GM21825 (cell line): ENCODE data around the gene PRCC.
"Not testable (repeated sequence)": the region's sequence is repeated elsewhere in the genome, so short reads cannot be mapped to it uniquely, and the experiment has no call there.

ENCODE experiments used
- ATAC-seq: cut with Tn5 transposase; IDR thresholded peaks from one replicate; pipeline ENCODE4 v1.9.1; 2021; ENCODE audit warnings: mild to moderate bottlenecking, moderate library complexity; ENCODE audit not compliant: unreplicated experiment

Gene PRCC

DNA sequence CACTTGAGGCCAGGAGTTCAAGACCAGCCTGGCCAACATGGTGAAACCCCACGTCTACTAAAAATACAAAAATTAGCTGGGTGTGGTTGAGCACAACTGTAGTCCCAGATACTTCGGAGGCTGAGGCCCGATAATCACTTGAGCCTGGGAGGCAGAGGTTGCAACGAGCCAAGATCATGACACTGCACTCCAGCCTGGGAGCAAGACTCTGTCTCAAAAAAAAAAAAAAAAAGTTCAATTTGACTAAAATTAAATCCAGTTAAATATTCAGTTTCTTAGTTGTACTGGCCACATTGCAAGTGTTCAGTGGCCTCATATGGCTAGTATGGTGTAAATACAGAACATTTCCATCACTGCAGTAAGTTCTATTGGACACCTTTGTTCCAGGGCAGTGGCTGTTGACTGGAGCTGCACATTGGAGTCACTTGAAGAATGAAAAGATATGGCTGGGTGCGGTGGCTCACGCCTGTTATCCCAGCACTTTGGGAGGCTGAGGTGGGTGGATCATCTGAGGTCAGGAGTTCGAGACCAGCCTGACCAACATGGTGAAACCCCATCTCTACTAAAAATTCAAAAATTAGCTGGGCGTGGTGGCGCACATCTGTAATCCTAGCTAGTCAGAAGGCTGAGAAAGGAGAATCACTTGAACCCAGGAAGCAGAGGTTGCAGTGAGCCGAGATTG is 9.6 kb upstream of the PRCC start:
- ATAC-seq = not testable (repeated sequence)

DNA sequence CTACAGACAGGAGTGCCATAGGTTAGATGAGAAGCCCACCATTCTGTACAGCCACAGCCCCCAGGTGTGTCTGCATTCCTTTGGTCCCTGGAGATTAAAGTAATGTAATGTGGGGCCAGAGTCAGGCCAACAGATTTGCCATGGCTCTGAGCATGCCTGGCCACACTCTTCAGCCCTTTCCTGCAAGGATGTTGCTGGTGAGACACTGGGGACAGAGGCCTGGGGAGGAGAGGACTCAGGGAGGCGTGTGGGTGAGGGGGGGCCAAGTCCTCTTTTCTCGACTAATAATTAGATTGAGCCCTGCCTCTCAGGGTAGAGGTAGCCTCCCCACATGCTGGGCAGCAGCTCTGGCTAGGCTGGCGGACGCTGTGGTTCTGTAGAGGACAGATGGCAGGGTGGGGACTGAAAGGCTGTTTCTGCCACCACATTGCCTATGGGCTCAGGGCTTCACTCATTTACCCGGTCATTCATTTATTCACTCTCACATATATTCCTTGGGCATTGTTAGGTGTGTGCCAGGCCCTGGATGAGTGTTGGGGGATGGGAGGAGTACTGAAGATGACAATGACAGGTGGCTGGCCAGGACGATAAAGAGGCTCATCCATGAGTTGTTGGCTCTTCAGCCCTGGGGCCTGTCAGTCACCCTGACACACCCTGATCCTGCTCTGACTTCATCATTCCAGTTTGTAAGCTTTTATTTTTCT is 7.1 kb upstream of the PRCC start:
- ATAC-seq = no peak

DNA sequence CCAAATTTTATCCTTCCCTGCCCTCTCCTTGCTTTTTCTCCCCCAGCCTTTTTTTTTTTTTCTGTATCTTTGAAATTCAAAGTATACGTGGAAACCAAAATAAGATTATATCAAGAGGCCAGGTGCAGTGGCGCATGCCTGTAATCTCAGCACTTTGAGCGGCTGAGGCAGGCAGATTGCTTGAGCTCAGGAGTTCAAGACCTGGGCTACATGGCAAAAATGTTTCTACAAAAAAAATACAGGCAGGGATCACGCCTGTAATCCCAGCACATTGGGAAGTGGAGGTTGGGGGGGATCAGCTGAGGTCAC is 6.6 kb upstream of the PRCC start:
- ATAC-seq = no peak

DNA sequence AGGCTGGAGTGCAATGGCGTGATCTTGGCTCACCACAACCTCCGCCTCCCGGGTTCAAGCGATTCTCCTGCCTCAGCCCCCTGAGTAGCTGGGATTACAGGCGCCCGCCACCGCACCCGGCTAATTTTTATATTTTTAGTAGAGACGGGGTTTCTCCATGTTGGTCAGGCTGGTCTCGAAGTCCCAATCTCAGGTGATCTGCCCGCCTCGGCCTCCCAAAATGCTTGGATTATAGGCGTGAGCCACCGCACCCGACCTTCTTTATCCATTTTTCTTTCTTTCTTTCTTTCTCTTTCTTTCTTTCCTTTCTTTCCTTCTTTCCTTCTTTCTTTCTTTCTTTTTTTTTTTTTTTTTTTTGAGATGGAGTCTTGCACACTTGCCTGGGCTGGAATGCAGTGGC is 2.2 kb upstream of the PRCC start:
- ATAC-seq = not testable (repeated sequence)

DNA sequence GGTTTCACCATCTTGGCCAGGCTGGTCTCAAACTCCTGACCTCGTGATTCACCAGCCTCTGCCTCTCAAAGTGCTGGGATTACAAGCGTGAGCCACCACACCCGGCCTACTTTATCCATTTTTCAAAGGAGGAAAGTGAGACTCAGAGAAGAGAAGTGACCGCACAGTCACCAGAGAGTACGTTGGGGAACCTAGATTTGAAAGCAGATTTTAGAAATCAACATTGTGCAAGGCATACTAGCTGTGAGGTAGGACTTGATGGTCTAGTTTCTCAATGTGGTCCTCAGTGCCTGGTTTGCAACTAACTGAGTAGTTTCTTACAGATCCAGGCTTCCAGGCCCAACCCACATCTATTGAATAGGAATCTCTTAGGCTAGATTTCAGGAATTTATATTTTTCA is 1.7 kb upstream of the PRCC start:
- no peak for ATAC-seq

DNA sequence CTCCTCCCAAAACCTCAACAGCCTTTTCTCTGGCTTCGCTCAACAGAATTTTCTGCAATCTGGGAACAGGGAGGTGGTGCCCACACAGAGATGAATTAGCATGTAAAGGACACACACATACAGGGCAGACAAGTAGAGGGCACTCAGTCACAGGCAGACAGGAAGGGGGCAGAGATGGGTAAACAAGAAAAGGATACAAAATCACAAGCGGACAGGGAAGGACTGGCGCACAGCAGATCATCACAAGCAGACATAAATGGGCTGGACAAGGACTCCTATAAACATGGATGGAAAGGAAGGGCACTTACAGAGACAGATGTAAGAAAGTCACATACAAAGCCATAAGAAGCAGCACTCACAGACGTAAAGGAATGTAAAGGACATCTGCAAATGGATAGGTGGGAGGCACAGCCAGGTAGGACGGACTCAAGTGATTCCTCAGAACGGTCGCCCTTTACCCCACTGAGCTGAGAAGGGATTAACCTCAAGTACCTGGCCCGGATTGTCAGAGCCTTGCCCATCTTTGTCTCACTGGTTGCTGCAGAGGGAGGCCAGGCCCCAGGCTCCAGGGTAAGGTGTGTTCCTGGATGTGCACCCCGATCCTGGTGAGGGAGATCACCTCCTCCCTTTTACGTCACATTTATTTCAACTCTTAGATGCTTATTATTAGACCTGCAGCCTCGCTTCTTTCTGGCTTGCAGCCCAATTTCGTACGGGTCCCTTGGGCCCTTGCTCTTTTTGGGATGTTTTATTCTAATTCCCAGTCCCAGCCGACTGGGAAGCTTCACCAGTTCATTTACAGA is 836 bp upstream of the PRCC start:
- ATAC-seq = peak; percentile 9

DNA sequence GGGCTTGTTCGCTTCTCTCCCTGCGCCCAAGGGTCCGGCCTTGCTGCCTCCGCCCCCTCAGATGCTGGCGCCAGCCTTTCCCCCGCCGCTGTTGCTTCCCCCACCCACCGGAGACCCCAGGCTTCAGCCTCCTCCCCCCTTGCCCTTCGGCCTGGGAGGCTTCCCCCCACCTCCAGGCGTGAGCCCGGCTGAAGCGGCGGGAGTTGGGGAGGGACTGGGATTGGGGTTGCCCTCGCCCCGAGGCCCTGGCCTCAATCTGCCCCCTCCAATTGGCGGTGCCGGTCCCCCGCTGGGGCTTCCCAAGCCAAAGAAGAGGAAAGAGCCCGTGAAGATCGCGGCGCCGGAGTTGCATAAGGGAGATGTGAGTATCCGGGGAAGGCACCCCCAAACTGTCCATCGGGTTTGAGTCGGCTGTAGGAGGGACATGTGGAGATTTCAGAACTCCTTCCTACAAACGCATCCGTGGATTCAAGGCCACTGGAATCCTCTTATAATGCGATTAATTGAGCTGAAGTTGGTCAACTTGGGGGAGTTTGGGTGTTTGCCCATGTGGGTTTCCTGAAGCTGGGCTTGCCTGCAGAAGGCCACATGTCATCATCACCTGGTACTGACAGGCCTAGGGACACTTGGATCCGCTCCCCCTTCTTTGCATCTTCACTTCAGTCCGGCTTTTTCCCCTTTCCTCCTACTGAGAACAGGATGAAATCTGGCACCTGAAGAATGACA is 707 bp downstream of the PRCC start:
- ATAC-seq = peak; percentile 6

DNA sequence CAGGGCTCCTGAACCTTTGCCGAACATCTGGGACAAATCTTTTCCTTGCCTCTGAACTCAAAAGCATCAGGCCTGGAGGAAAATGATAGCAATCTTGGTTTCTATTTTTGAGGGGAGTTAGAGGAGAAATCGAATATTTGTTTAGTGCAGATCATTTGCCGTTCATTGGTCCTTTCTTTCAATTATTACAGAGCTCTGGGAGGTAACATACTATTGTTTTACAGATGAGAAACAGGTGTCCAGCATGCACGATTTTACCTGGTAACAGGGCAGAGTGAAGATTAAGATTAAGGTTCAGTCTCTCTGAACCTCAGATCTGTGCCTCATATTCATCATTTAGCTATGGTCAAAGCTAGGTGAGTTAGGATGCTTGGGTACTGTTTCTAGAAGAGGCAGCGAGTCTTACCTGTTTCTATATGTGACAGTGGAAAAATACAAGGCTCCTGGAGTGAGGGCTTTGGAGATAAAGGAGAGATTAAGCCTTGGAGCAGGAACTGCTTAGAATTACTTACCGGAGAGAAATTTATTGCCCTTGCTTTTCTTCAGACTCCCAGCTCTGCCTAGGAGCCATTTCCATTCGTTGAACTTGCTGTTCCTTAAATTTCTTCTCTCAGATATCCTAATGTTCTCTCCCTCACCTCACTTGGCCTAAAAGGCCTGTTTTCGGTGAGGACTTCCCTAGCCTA is 1.4 kb downstream of the PRCC start:
- ATAC-seq = no peak

DNA sequence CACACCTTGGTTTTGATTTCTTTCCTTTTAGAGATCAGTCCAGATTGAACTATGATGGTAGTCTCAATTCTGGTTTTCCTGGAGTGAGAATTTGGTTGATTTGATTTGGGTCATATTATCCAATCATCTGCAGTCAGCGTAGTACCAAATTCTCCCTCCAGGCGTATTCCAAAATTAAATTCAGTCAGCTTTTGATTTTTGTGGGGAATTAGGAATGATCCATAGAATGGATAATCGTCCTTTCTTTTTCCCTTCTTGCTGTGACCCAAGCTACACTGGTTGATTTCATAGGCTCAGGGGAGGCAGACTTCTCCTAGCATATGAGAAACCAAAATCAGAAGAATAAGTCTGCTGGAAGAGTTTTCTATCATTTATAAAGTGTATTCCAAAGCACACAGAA is 4.9 kb downstream of the PRCC start:
- ATAC-seq = no peak

DNA sequence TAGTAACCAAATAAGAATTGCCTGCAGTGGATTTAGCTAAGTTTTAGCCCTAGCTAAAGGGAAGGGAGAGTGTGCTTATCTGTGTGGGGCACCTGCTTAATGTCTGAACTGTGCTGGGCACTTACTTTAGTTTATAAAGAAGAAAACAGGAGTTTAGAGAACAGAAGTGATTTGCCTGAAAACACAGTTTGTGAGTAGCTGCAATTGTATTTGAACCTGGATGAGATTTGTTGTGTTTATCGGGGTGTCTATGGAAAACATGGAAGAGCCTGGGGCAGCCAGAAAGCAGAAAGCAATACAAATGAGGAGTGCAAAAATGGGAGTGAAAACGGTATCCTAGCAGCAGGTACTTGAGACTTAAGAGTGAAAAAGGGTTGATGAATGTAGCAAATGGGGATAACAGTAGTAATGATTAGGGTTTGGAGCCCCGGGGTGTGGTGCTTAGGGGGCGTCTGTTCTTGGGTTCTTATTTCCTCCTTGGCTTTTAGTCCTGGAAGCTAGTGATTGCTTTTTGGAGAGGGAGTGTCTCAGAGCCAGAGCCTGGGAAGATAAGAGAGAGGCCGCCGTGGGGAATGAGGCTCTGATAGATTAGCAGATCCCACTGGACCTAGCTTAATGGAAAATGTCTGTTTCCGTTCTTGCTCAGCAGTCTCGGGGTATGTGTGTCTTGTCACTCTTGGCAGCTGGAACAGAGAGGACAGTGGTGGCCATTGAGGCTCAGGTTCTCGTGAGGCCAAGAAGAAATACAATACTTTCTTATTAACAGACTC is 5.6 kb downstream of the PRCC start:
- ATAC-seq = no peak

DNA sequence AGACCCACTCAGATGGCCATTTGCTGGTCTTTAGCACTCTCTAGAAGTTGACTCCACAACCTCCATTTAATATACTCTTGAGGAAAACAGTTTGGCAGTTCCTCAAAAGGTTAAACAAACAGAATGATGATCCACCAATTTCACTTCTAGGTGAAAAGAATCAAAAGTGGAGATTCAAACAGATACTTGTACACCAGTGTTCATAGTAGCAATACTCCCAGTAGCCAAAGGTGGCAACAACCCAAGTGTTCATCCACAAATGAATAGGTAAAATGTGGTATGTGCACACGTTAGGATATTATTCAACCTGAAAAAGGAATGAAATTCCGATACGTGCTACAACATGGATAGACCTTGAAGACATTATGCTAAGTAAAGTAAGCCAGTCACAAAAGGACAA is 6.3 kb downstream of the PRCC start:
- no peak for ATAC-seq

DNA sequence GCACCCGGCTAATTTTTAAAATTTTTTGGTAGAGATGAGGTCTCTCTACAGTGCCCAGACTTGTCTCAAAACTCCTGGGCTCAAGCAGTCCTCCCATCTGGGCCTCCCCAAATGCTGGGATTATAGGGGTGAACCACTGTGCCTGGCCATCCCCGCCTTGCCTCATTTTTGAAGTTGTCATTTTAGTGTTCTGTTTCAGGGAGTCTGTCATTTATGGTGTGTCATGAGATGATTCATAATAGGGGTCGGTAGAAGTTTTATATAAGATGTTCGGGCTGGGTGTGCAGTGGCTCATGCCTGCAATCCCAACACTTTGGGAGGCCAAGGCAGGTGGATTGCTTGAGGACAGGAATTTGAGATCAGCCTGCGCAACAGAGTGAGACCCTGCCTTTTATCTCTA is 8.5 kb downstream of the PRCC start:
- ATAC-seq = no peak

DNA sequence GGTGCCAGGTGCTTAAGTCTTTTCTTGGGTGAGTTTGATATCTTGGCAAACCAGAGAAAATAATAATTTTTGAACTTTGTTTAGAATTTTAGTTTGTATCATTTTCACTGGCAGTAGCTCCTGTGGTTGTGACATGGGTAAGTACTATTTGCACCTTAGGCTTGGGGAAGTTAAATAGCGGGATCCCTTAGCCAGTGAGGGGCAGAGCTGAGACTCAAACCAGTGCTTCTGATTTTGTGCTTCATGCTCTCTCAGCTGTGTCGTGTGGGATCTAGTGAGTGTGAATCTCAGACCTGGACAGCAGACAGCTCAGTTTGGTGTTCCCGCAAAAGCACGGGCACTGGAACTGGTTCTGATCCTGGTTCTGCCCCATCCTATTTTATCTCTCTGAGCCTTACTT is 9.6 kb downstream of the PRCC start:
- no peak for ATAC-seq

DNA sequence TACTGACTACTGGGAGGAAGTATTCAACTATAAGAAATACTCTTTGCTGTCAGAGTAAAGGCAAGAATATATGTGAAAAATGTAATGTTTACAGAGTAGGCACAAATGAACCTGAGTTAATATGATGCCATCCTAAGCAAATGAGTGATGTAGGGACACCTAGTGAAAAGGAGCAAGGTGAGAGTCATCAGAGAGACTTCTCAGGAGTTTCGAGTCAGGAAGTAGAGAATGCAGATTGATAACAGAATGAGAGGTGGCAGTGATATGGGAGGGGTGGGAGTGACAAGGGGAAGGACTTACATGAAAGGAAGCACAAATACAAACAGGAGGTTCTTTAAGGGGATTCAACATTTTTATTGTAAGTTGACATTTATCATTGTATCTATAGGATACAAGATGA is 10.2 kb downstream of the PRCC start:
- ATAC-seq = no peak

DNA sequence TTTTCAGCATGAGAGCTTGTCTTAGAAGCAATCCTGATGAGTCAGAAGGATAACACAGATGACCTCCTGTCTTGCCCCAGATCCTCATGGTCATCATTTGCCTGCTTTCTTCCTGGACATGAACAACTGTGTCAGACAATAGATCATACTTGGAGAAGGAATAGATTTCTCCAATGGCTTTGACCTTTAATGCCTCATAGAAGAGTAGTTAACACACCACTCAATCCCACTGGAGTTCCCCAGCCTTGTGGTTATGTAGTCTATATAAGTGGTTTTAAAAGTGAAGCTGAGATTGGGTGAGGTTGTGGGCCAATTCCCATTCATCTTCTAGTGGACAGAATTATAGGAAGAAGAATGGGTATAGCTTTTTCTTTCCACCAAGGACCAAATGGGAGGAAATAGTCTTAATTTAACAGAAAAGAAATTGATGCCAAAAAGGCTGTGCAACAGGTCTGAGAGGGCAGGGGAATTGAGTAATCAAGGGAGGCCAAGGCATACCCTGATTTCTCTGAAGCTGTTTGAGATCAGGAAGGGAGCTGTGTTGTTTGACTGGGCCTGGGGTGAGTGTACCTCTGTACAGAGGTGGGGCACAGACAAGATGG is 14.4 kb downstream of the PRCC start:
- ATAC-seq = no peak

DNA sequence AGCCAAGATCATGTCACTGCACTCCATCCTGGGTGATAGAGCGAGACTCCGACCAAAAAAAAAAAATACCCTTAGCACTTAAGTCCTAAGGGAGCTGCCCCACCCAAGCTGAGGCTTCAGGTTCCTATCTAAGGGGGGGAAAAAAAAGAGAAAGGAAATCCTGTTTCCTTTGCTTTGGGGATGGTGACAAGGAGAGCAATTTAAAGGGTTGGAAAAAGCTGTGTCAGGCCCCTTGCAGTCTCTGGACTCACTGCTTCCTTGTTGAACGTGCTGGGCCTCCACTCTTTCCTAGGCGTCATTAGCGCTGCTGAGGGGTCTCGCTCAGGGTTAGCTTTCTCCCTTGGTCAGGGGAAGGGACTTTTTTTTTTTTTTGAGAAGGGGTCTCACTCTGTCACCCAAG is 18.1 kb downstream of the PRCC start:
- ATAC-seq = no peak

DNA sequence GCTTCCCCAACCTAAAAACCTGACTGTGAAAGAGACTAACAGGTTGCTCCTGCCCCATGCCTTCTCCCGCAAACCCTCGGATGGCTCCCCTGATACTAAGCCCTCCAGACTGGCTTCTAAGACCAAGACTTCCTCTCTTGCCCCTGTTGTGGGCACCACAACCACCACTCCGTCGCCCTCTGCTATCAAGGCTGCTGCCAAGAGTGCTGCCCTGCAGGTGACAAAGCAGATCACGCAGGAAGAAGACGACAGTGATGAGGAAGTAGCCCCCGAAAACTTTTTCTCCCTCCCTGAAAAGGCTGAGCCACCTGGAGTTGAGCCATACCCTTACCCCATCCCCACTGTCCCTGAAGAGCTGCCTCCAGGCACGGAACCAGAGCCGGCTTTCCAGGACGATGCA is 19.3 kb downstream of the PRCC start:
- ATAC-seq = no peak

DNA sequence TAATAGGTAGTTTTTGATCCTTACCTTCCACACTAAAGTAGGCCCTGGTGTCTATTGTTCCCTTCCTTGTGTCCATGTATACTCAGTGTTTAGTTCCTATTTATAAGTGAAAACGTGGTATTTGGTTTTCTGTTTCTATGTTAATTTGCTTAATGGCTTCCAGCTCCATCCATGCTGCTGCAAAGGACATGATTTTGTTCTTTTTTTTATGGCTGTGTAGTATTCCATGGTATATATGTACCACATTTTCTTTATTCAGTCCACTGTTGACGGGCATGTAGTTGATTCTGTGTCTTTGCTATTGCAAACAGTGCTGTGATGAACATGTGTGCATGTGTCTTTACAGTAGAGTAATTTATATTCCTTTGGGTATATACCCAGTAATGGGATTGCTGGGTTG is 20.8 kb downstream of the PRCC start:
- no peak for ATAC-seq

DNA sequence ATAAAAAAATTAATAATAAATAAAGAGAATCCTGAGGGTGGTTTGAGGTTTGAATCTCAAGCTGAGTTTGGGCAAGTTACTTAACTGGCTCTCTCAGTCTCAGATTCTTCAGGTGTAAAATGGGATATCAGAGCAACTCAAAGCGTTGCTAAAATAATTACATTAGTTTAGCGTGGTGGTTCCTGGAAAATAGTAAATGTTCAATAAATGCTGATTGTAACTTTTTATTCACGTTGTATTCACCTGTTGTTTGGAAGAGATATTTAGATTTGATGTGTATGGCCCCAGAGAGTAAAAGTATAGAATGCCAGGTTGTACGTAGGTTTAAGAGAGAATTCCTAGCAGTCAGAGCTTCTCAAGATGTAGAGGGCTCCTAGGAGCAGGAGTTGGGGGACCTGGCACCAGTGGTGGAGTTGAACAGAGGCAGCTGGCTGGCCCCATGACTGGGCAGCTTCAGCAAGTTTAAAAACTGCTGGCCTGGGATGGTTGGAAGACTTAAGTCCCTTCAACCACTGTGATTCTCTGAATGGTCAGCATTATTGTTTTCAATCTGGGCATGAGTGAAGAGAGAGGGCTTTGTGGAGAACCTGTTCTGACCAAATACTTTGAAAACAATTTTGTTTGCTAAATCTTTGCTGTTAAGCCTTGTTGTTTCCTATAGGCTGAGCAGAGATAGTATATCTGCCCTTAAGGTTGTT is 22.4 kb downstream of the PRCC start:
- no peak for ATAC-seq
